ENCODE data around the gene ANAPC4.

GRCh38 chr4:25448379-25449109 is 71.5 kb downstream of the ANAPC4 start:
- TF ChIP-seq CTCF (IDR thresholded peaks at IDR 0.05 in 8 of 11, conservative IDR thresholded peaks at IDR 0.05 in 3 of 11) (no peak), POLR2A (IDR thresholded peaks at IDR 0.05) (no peak)

Data from spleen (tissue), 7 donors.